Tongue (tissue), 2 donors: ENCODE measurements around the gene MARK2. TPM values are rescaled to one million over a fixed set of nuclear protein-coding genes. Genes with fewer than 3 reads are reported as not detected.

Source experiments
- DNase-seq: peaks from one replicate; pipeline ENCODE4 v3.0.0-alpha.2; 2015
- total RNA-seq: library from RNA; depleted of rRNA; stranded (reverse); fragments of >200 nt; gene quantifications from one replicate; pipeline ENCODE4 v1.2.3, GENCODE V29; 2014

The MARK2 gene
- total RNA-seq, 1 donor from 2014 or later = 18.2 TPM

DNA sequence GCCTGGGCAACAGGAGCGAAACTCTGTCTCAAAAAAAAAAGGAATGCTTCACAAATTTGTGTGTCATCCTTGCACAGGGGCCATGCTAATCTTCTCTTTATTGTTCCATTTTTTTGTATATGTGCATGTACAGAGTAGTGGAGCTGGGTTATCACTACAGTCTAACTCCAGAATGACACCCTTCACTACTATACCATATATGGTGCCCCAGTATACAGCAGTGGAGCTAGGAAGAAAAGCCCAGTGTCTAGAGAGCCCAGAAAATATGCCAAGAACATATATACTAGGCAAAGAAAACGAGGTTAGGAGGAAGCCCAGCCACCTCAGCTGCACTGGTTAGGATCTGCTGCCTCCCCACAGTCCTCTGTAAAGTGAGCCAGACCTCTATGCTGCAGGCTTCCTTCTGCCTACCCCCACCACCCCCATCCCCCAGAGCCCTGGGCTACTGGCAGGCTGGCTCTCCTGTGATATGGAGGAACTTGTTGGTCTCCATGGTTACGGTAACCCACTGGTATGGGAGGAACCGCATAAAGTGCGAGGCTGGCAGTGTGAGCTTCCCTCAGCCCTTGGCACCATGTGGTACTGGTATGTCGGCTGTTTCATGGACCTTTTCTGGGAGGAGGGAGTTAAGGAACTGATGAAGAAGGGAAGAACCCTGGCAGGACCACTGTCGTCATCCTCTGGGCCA, 43.8 kb downstream of the MARK2 start:
- DNase-seq = peak; percentile 43

DNA sequence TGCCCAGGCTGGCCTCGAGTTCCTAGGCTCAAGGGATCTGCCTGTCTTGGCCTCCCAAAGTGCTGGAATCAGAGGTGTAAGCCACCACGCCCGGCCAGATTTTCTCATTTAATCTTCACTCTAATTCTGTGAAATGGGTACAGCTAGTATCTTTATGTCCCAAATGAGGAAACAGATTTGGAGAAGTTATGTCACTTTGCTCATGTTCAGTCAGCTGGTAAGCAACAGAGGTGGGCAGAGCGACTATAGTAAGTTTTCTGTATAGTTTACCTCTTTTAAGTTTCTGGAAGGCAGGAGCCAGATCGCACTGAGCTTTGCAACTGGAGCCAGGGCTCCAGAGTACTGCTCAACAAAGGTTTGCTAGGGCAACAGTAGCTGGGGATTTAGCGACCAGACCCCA, 44.9 kb downstream of the MARK2 start:
- no peak for DNase-seq

DNA sequence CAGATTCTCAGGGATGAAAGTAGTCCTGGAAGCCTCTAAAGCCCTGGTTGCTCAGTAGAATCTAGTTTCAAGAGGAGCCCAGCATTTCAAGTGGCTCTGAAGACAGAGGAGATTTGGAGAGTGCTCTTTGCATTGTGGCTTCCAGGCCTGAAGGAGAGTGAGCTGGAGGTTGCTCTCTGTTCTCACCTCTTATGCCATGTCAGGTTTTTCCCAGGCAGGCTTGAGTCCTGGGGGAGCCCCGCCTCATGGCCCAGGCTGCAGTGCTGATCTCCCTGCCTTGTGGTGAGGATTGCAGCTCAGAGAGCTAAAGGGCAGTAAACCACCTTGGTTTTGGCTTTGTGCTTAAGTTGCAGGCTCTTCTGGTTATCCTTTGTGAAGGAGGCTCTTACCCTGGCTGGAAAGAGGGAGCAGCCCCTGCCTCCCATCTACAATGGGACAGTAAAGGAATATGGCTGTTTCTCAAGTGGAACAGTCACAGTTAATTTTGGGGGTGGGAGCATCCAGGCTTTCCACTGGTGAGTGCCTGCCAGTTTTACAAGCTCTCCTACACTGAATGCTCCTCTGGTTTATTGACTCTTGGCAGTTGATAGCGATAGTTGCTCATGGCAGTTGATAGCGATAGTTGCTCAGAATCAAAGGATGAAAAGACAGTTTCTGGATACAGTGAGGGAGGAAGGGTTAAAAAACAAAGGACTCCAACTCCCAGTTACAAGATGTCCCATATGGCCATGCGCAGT, 45.5 kb downstream of the MARK2 start:
- DNase-seq = no peak

DNA sequence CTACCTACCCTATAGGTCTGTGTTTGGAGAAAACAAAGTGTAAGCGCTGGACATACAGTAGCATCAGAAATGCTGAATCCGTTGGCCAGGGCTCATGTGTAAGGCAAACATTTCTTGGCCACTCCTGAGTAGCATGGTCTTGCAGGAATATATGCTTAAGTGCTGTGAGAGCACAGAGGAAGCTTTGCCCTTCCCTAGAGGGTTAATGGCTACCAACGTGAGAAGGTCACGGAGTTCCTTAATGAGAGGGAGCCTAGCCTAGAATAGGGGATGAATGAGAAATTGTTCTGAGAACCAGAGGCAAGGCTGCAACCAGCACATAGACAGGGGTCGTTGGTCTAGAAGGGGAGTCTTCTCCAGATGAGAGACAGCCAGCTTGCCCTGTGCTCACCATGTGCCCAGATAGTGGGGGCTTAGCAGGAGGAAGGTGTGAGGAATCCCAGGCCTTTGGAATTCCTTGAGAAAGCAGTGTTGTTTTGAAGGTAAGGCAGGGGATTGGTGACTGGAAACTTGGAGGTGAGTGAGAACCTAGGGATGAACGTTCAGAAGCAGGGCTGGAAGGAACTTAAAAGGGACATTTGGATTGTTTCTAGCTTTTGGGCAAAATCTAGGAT, 48.6 kb downstream of the MARK2 start:
- DNase-seq = no peak

DNA sequence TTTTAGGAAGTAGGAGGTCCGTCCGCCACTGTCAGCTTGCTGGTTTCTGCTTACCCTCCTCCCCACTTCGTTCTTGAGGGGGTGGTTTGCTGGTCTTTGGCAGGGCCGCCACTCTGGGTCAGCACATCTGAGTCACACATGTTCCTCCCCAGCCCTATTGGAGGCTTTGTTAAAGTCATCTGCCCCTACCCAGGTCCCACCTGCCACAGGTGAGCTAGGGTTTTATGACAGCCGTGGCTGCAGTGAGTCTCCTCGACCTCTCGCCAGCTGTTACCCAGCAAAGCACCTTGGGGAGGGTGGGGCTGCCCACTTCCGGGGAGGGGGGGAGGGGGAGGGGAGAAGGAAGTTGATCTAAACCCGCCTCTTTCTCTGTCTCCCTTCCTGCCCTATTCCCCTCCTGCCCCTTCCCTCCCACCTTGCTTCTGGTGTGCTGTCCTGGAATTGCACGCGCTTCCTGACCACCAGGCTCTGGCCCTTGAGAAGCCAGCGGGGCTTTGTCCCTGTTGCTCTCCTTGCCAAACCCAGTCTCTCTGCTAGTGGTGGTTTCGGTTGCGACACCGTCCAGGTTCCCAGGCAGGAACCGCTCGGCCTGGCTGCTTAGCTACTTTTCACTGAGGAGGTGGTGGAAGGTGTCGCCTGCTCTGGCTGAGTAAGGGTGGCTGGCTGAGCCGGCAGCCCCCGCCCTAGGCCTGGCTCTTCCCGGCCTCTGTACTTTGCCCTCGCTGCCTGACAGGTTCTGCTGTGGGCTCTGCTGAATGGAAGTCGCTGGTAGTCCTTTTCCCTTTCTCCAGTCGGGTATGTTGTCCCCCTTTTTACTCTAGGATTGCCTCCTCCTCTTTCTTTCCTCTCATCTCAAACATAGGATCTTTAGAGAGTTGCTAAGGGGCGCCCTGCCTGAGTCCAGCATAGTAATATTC, 49.5 kb downstream of the MARK2 start:
- DNase-seq = no peak

DNA sequence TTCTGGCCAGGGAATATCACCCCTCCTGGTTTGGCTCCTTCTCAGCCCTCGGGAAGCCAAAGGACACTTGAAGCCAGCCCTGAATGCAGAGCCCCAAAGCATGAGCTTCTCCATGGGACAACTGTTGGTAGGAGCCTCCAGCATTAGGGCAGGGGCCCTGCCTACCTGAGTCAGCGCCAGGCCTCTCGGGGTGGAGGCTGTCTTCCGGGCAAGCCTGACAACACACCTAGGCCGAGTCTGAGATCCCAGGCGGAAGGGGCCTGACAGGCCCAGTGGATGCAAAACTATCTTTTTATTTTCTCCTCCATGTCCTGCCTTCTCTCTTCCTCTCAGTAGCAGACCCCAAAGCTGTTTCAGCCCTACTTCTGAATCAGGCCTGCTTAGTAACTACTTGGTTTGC, 50.4 kb downstream of the MARK2 start:
- DNase-seq = no peak

DNA sequence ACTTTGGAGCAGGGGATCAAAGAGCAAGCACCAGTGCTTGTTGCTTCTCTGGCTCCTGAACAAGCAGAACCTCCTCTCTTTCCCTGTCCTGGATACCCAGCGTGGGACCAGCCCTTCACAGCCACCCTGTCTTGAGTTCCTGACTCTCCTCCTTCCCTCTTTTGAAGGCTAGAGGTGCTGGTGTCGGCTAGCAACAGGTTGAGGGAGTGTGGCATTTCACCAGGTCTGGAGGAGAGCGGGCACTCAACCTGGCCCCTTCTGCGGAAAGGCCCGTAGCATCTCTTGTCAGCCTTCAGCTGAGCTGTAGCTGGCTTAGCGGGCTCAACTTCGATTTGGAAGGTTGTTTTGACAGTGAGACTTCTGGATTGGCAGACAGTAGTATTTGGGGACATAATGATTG, 51.5 kb downstream of the MARK2 start:
- DNase-seq = no peak

DNA sequence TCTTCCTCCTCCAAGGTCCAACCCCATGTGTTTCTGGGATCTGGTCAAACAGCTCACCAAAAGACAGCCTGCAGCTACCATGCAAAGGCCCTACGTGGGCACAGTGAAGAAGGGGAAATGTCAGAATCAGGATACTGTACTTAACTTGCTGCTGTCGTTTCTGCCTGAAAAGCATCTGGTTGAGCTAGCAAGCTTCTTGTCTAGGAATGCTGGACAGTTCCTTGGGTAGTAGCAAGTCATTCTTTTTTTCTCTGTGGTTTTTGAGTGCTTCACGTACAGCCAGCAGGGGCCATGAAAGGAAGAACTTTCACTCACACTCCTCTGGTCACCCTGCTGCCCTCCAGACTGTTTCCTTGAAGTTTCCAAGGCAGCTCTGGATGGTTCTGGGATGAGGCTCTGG, 53.3 kb downstream of the MARK2 start:
- peak; percentile 24 for DNase-seq

DNA sequence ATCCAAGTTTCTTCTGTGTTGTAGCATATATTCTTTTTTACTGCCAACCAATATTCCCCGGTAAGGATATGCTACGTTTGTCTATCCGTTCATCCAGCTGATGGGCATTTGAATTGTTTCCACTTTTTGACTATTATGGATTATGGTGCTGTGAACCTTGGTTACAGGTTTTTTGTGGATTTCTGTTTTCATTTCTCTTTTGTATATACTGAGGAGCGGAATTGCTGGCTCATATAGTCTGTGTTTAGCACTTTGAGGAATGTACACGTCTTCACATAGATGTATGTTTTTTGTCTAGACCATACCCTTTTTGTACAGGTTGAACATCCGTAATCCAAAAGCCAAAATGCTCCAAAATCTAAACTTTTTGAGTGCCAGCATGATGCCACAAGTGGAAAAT, 54.4 kb downstream of the MARK2 start:
- no peak for DNase-seq

DNA sequence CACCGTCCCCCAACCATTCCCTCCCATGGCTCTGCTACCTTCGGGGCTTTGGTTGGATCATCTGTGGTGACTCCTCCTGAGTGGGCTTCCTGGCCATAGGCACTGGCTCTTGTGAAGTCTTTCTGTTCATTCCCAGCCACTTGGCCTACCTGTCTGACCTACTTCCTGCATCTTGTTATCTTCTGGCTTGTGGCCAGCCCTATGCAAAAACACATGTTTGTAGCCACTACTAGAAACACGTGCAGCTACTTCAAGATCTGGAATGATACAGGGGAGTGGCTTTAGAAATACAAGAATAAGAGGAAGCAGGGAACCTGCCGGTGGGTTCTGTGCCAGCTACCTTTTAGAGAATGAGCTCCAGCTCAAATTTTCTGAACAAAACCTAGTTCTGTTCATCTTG, 57.2 kb downstream of the MARK2 start:
- DNase-seq = no peak

DNA sequence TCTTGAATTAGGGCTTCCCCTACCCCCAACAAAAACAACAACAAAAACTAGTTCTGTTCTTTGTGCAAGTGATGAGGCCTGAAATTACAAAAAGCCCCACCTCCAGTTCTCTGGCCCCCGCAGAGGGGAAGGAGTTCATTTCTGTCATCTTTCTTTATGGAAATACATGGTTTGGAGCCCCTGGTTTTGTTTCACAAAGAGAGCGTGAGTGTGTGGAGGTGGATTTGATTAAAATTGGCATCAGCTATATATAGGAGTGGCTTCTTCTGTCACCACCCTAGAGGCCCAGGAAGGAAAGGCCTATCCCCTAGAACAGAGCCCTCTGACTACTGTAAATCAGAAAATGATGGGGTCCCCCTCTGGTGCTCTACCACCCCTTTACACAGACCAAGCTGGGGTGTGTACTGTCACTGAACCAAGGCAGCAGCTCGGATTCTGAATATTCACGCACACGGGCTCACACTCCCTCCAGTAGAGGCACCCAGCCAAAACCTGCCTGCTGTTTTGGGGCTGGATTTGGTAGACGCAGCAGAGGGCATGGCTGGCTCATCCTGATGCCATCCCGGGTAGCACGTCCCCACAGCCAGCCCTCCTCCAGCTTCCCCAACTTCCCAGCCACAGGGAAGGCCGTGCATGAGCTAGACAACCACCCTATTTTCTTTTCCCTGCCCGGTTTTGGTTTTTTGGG, 58.7 kb downstream of the MARK2 start:
- no peak for DNase-seq

DNA sequence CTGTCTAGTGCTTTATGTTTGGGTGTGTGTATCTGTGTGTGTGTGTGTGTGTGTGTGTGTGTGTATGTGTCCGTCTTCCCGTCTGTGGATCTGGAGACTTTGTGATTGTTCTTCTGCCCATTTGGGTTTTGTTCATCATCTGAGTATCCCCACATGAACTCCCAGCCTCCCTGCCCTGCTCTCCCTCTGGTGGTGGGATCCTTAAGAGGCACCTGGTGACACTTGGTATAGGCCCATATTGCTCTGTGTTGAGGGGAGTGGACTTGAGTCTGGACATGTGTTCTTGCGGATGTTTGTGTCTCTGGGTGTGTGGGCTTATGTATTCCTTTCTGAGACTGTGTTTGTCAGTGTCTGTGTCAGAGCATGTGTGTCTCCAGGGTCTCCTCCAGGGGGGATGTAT, 62.8 kb downstream of the MARK2 start:
- no peak for DNase-seq

DNA sequence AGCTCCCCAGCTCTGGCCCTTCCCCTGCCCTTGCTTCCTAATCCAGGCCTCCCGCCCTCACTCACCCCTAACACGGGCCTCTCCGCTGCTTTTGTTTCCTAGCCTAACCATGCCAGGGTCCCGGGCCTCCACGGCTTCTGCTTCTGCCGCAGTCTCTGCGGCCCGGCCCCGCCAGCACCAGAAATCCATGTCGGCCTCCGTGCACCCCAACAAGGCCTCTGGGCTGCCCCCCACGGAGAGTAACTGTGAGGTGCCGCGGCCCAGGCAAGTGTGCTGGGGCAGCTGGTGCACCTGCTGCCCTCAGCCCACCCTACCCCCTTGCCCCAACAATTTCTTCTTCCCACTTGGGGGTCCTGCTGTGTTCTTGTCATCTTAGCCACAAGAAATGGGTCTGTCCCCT, 65.0 kb downstream of the MARK2 start:
- no peak for DNase-seq

DNA sequence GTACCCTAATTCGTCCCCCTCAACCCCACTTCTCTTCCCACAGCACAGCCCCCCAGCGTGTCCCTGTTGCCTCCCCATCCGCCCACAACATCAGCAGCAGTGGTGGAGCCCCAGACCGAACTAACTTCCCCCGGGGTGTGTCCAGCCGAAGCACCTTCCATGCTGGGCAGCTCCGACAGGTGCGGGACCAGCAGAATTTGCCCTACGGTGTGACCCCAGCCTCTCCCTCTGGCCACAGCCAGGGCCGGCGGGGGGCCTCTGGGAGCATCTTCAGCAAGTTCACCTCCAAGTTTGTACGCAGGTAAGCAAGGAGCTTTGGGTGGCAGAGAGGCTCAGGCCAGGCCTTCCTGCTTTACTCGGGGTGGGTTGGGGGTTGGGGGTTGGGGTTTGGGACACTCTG, 65.8 kb downstream of the MARK2 start:
- no peak for DNase-seq

DNA sequence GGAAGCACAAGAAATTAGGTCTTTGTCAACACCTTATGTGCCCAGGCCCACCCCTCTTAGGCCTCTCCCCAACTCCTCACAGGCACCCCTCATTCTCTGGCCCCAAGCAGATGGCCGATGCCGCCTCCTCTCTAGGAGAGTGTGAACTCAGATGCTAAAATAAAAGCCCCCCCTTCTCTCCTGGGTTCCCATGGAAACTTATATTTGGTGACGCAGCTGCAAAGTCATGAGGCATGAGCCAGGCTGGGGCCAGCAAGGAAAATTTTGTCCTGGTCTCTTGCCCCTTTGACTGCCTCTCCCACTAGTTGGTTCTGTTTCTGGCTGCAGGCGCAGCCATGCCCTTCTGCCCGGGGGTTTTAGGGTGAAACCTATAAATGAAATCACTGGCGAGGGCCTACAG, 66.3 kb downstream of the MARK2 start:
- no peak for DNase-seq

DNA sequence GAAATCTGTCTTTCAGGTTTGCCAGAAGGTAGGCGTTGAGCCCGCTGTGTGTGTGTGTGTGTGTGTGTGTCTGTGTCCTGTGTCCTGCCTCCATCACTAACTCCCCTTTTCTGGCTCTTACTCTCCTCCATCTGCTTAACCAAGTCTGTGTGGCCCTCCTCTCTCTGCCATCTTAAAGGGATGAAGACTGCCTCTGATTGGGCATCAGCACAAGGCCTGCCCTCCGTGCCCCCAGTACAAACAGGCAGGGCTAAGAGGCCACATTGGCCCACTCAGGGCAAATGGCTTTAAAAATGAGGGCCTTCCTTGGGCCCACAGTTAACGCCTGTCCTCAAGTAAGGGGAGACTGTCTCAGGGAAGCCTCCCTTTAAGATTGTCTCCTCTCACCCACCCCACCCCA, 67.2 kb downstream of the MARK2 start:
- no peak for DNase-seq

DNA sequence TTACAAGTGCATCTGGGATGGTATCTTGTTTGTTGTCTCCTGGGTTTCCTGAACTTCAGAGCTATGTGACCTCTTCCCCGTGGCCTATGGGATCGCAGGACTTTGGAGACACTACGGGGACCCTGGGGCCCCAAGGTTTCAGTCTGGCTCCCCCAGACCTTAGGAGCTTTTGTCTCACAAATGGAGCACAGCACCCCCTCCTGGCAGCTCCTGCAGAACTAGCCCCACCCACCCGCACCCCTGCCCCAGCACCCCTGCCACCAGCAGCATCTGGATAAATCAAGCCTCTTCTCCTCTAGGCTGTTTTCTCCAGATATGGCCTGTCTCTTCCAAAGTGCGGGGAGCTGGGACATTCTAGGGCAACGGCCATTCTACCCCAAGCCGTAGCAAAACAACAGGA, 67.7 kb downstream of the MARK2 start:
- no peak for DNase-seq

DNA sequence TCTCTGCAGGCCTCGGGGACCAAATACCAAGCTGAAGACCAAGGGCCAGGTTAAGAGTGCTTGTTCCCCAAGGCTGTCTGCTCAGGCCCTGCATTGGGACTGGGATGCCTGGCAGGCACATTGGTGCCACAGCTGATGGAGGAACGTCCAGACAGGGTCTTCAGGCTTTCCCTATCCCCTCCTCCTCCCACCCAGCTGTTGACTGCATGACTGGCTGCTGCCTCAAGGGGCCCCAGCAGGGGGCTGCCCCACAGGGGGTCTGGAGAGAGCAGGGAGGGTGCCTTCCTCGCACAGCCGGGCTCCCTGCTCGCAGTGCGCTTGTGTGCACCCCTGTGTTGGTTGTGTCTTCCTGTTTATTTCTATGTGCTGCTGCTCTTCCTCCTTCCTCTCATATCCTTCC, 68.2 kb downstream of the MARK2 start:
- no peak for DNase-seq

DNA sequence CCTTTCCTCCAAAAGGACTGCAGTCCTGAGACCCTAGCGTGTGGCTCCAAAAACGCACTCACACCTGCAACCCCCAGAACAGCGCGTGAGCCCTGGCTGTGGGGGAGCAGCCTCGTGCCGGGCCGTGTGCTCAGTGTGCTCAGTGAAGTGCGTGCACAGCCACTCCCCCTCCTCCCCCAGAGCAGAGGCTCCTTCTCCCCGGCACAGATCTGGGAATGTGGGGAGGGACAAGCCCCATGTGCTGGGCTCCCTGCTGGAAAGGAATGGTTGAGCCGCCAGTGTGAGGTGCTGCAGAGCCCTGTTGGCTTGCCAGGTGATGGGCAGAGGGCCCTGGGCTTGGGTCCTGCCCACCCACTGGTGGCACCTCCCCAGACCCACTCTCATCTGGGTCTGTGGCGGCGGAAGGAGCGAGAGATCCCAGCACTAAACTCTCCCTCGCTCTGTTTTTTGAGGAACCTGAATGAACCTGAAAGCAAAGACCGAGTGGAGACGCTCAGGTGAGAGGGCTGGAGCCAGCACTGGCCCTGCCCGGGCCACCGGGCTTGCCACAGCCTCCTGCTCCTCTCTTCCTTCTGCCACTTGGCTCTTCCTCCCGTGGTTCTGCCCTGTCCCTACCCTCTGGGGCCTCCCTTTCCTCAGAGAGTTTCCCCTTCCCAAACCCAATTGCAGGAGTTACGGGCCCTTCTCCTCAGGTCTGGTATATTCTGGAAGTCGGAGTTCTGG, 69.1 kb downstream of the MARK2 start:
- DNase-seq = no peak

DNA sequence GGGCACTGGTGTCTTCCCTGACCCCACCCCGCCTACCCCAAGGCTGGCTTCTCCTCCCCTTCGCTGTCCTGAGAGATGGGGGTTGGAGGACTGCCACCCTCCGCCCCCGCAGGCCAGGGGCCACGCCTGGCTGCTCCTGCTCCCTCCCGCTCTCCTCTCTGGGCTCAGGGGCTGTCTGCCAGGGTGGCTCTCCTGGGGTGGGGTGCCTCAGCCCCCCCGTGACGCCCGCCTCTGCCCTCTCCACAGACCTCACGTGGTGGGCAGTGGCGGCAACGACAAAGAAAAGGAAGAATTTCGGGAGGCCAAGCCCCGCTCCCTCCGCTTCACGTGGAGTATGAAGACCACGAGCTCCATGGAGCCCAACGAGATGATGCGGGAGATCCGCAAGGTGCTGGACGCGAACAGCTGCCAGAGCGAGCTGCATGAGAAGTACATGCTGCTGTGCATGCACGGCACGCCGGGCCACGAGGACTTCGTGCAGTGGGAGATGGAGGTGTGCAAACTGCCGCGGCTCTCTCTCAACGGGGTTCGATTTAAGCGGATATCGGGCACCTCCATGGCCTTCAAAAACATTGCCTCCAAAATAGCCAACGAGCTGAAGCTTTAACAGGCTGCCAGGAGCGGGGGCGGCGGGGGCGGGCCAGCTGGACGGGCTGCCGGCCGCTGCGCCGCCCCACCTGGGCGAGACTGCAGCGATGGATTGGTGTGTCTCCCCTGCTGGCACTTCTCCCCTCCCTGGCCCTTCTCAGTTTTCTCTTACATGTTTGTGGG, 69.9 kb downstream of the MARK2 start:
- peak; percentile 39 for DNase-seq
